HG03439 (cell line): Measurements from ENCODE around the gene TMEM51.

Experiments used
- ATAC-seq: cut with Tn5 transposase; IDR thresholded peaks from one replicate; pipeline ENCODE4 v1.9.1; 2021; ENCODE audit warnings: mild to moderate bottlenecking, moderate library complexity; ENCODE audit not compliant: unreplicated experiment

TMEM51 gene

DNA sequence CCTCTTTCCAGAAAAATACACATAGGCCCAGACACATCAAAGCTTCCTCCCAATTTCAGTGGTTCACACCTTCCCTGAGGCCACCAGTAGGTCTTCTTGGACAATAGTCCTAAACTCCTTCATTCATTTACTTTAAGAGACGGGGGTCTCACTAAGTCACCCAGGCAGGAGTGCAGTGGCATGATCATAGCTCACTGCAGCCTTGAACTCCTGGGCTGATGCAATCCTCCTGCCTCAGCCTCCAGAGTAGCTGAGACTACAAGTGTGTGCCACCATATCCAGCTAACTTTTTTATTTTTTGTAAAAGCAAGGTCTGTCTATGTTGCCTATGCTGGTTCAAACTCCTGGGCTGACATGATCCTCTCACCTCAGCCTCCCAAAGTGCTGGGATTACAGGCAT is 85.2 kb downstream of the TMEM51 start:
- ATAC-seq, result no peak

DNA sequence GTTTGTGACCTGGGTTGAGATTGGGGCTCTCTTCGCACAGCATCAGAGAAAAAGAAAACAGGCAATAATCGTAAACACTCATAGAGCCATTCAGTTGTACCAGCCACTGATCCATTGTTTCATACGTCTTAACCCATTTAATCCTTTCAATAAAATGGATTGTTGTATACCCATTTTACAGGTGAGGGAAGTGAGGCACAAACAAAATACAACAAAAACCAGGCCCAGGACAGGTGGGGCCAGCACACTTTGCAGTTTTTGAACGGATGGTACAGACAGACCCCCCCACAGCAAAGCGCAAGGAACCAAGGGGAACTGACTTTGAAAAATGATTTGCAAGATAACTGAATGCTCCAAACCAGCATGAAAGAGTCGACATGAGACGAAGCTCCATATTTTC is 89.2 kb downstream of the TMEM51 start:
- no peak for ATAC-seq

DNA sequence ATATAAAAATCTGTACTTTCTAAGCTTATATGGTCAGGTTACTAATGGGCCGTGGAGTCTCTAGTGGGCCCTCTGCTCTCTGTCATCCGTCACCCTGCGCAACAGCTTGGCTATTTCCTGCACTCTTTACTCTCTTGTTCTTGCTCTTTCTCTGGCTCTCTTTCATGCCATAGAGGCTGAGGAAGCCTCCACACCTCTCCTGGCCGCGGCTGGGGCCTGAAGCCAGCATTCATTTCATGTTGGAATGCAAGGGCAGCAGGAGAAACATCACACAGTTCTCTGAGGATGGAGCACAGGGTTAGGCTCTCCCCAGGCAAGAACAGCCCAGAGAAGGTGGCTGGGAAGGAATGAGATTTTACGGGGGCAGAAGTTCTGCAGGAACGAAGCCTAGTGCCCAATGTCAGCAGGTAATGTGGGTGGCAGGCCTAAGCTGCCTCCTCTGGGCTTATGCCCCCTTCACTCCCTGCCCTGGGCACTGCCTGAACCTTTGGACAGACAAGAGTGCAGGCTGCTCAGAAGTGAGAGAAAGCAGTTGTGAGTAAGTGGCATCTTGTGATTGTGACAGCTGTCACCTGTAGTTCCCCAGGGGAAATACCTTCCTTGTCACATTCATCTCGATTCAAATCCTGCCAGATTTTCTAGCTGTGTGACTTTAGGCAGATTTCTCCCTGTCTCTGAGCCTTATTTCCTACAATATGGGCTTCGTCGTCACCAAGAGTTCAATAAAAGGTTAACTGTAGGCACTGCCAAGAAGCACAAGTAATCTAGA is 89.9 kb downstream of the TMEM51 start:
- no peak for ATAC-seq

DNA sequence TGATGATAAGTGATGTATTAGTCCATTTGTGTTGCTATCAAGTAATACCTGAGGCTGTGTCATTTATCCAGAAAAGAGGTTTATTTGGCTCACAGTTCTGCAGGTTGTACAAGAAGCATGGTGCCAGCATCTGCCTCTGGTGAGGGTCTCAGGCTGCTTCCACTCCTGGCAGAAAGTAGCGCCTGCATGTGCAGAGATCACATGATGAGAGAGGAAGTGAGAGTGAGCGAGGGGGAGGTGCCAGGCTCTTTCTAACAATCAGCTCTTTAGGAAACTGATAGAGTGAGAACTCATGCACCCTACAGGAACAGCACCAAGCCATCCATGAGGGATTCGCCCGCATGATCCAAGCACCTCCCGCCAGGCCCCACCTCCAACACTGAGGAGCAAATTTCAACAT is 91.3 kb downstream of the TMEM51 start:
- no peak for ATAC-seq

DNA sequence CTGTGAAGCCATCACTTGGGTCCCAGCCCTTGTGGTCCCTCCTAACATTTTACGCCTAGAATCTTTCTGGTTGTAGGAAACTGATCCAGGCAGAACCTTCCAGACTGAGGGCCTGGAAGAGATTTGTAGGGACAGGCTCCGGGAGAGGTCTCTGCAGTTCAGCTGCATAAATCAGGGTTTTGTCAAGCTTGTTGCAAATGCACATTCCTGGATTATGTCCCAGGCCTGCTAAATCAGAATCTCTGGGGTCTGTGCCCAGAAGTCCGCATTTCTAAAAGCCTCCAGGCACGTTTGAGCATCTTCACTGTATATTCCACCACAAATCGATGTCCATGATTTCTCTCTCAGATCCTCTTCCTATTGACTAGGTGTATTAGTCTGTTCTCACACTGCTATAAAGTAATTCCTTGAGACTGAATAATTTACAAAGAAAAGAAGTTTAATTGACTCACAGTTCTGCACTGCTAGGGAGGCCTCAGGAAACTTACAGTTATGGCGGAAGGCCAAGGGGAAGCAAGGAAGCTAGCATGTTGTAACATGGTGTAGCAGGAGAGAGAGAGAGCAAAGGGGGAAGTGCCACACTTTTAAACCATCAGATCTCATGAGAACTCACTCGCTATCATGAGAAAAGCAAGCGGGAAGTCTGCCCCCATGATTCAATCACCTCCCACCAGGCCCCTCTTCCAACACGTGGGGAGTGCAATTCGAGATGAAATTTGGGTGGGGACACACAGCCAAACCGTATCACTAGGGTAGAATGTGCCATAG is 92.2 kb downstream of the TMEM51 start:
- ATAC-seq, result no peak

DNA sequence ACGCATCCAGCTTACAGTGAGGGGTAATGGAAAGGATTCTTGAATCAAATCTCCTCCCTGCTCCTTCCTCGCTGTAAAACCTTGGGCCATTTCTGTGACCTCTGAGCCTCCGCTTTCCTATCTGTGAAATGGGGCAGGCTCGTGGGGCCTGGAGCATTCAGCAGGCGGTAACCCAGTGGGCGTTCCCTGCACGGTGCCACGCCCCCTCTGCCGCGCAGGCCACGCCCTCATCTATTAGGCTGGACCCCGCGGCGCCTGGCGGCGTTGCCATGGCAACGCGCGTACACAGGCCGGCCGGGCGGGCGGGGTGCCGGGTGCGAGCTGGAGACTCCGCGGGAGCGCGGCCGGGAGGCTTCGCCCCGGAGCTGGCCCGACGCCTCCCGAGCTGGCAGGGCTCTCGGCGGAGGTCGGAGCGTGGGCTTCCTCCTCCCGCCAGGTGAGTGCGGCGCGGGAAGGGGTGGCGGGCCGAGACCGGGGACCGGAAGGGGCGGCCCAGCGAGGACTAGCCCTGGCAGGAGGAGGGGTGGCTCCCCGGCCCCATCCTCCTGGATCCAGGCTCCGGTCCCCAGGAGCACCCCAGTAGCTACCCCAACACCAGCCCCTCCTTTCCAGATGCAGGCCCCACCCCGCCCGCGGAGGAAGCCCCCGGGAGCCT is 93.5 kb downstream of the TMEM51 start, which contains the start of gene FHAD1:
TSS of gene FHAD1 (plus strand) at position 264 of the 655 bp plus-strand sequence. CDS start 4,562 bp downstream, outside the sequence.
- ATAC-seq, result no peak

DNA sequence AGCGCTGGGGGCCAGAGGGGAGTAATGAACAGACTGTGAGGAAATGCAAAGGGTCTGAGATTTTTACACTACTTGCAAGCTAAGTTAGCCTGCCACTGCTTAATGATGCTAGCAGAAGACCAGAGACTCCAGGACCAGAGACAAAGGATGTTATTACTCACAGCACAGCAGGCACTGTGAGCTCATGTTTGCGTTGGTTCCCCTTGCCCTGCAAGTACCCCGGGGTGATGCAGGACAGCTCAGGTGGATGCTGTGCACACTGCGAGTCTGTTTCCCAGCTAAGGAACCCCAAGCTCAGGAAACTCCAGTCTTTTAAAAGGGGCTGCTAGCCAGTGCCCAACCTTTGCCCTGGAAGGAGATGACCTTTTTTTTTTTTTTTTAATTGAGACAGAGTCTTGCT is 94.7 kb downstream of the TMEM51 start:
- no peak for ATAC-seq

DNA sequence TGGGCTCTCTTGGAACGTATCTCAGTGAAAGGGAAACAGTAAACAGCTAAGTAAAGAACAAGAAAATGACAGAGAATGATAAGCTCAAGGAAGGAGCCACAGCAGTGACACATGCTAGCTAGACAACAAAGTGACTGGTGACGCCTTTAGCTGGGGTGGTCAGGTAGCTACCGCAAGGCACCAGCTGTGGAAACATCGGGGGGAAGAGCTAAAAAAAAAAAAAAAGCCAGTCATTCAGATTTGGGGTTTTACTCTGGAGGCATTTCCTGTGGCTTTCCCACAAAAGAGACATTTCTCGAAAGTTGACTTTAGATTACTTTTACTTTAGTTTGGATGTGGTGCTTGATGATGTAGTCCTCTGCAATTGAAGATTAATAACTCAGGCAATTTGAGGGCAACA is 95.5 kb downstream of the TMEM51 start:
- ATAC-seq, result no peak

DNA sequence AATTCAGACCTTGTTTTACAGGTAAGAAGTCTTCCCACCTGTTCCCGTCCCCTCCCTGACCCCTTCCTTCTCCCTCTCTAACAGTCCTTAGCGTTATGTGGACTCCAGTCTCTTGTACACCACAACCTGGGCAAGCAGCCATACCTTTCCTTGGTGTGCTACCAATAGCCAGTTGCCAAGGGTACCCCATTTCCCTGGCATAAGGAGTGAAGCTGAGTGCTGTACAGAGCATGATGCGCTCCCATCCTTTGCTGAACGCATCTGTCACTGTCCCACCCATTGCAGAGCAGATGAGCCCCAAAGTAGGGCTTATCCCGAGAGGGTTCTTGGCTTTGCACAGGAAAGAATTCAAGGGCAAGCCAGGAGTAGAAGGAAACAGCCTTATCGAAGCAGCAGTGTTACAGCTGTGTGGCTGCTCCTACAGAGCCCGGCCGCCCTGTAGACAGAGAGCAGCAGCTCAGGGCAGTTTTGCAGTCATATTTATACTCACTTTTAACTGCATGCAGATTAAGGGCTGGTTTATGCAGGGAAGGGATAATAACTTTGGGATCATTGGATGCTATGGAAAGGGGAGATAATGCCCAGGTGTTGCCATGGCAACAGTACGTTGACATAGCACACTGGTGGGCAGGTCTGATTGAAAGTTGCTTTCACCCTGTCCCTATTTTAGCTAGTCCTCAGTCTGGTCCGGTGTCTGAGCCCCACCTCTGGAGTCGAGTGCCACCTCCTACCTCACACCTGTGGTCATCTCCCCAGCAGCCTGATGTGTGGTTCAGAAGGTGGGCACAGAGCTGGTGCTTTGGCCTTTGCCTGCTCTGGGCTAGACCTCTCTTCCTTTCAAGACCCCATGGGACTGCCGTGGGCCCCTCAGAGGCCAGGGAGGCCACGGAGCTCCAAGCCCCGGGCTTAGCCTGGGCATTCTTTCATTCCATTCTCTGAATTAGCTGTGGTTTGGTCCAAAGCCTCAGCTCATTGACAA is 98.6 kb downstream of the TMEM51 start:
- ATAC-seq, result no peak

DNA sequence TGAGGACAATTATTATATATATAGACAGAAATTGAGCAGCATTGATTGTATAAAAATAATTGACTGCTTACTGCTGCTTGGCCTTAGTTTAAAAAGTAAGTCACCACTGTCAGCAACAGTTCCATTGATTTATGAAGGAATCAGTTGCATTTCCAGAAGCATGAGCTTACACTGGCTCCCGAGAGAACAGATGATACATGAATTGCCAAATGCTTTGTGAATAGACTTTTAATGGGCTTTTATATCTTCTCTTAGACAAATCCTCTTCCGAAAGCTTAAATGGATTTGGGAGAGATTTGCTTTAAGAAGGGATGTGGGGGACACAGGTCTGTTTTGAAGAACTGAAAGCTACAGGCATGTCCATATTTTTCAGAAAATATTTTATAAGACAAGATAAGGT is 101.0 kb downstream of the TMEM51 start:
- no peak for ATAC-seq

DNA sequence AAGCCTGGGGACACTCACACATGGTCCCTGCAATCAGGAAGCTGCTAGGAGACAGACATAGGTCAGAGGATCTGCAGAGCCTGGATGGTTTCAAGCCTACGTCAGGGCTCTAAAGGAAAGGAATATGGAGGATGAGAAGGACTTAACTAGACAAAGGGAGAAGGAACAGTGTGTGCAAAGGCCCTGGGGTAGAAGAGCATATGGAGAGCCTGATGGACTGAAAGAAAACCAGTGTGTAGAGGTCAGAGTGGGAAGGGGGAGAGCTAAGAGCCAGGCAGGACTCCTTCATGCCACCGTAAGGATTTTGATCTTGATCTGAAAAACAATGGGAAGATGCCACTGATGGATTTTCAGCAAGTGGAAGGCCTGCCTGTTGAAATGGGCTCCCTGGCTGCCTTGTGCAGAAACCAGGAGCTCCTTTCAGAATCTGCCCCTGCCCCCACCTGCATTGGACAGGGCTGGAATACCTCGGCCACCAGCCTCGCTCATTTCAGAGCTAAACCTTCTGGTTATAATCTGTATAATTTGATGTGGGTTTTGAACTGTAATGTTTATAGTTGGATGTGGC is 102.1 kb downstream of the TMEM51 start:
- ATAC-seq, result no peak

DNA sequence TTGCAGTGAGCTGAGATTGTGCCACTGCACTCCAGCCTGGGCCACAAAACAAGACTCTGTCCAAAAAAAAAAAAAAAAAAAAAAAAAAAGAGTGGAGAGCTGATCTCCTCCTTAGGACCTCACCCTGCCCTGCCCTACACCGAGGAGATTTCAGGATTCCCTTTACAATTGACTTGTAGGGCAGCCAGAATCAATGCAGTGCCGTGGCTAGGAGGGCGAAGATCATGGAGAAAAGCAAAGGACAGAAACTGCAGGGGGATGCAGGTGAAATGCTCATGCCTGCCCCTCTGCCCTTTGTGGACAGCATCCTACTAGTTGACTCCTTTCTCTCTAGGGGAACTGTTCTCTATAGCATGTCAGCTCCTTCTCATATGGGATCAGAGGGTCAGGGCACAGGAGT is 103.0 kb downstream of the TMEM51 start:
- ATAC-seq, result no peak

DNA sequence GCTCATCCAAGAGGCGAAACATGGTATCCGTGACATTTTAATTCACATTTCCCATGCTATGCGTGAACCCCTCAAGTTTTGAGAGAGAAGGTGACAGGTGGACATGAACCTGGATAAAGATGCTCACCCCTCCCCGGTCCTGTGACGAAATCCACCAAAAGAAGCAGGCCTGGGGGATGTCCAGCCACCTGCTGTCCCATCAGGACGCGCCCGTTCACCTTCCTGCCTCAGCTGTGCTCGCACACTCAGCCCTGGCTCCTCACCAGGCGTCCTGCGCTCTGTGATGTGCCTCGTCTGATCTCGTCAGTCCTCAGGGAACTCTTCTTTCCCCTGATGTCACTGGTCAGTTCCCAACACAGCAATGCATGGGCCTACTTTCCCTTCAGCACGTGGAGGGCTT is 103.8 kb downstream of the TMEM51 start:
- no peak for ATAC-seq

DNA sequence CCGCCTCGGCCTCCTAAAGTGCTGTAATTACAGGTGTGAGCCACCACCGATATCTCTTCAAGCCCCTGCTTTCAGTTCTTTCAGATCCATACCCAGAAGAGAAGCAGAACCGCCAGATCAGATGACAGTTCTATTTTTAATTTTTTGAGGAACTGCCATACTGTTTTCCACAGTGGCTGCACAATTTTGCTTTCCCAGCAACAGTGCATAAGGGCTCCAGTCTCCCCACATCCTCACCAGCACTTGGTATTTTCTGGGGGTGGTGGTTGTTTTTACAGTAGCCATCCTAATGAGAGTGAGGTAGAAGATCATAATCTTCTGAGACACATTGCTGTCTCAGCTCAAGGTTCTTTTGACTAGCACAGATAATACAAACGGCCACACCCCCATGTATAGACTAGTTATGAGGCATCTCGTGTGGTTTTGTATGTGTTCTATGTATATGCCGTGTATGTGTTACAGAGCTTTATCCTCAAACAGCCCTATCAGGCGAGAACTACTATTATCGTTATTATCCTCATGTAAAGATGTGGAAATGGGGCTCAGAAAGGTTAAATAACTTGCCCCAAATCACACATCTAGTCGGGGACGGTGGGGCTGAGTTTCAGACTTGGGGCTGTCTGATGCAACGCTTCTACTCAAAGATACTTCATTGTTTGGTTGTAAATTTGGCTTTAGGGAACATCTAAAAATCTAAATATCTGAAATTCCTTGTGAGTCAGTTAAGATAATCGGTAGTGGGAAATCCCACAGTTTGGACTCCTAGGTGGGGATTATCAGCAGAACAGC is 105.5 kb downstream of the TMEM51 start:
- no peak for ATAC-seq

DNA sequence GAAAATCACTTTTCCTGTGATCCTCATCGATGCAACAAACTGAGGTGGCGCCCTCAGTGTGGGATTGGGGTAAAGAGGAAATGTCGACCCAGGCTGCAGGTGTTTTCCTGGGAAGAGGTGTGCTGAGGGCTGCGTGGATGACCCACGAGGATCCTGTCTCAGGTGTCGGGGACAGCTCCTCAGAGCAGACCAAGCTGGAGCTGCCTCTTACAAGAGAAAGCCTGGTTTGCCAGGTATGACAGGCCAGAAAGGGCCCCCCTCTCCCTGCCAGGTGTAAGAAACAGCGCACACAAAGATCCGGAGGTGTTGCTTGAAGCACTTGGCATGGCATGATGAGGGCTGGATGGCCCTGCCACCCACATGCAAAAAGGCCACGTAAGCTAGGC is 106.1 kb downstream of the TMEM51 start:
- no peak for ATAC-seq

DNA sequence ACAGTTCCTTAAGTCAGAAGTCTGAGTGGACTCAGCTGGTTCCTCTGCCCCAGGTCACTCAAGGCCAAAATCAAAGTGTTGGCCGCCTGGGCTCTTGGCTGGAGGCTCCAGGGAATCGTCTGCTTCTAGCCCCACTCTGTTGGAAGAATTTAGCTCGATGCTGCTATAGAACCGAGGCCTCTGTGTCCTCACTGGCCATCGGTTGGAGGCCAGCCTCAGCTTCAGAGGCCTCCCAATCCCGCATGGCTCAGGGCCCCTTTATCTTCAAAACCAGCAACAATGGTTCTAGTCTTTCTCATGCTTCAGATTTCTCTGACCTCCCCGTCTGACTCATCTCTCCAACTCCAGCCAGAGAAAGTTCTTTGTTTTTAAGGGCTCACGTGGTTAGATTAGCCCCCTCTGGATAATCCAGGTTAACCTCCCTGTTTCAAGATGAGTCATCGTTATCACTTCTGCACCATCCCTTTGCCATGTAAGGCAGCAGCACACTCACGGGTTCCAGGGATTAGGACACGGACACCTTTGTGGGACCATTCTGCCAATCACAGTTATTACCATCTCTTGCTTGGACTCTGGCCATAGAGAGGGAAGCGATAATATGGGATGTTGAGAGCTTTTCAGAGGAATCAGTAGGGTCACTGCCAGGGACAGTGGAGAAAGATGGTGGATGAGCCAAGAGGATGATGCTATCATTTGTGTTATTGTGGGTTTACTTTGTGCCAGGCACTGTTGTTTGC is 107.0 kb downstream of the TMEM51 start:
- no peak for ATAC-seq

DNA sequence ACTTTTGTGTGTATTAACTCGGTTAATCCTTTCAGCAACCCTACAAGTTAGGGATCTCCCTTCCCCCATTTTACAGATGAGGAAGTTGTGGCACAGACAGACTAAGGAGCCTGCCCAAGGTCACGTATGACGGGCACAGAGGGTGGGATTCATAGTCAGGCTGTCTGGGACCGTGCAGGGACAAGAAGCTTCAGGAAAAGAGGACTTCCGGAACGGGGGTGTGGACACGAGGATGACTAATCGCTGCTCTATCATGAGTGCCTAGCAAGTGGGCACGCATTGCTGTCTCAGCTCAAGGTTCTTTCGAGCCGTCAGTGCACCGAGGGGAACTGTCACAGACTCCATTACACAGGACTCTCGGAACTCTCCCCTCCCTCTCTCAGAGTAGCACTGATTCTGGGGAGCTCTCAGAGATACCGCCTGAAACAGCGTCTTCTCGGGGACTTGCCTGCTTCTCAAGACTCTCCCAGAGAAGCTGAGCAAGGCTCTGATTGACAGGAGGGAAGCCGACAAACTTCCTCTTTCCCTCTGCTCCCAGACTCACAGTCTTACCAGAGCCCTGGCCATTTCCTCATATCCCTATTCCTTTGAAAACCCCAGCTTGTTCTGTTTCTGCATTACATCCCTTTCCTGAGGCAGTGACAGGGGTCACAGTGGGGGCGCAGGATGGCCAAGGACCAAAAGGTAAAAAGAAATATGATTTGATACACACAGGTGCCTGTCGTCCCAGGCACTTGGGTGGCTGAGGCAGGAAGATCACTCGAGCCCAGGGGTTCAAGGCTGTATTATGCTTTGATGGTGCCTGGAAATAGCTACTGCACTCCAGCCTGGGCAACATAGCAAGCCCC is 107.8 kb downstream of the TMEM51 start:
- no peak for ATAC-seq

DNA sequence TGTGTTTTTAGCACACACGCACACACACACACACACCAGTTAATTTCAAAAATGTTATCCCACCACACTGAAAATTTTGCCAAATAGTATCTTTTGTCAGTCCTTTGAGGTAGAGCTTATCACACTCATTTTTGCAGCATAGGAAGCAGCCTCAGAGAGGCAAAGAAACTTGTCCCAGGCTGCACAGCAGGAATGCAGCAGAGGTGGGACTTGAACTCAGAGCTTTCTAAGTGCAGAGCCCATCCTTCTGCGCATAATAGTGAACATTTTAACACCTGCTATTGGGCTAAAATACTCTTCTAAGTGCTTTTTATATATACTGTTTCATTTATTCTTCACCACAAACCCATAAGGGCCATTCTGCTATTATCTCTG is 108.4 kb downstream of the TMEM51 start:
- ATAC-seq, result no peak
